IPS DF 4.7 (cell line): ENCODE data around the gene MOCS1.
A peak's percentile ranks its signal among the peaks of the same experiment; 100 is the strongest.
"Not testable (repeated sequence)": the region's sequence is repeated elsewhere in the genome, so short reads cannot be mapped to it uniquely, and the experiment has no call there.

Experiments used
- DNase-seq: peaks from one replicate; pipeline ENCODE4 v3.0.0-alpha.2; 2013; ENCODE audit warnings: low spot score; ENCODE audit errors: extremely low read depth

The MOCS1 gene

GRCh38 chr6:39934131-39934757 is at the start of gene MOCS1:
Gene MOCS1 (minus strand): TSS chr6:39934462. CDS start chr6:39934417, 45 bp downstream.
- DNase-seq: no peak

GRCh38 chr6:39984051-39984450 is 49.8 kb upstream of the MOCS1 start:
- no peak for DNase-seq

GRCh38 chr6:39983193-39983592 is 48.9 kb upstream of the MOCS1 start:
- no peak for DNase-seq

- DNase-seq: no peak
These were observed 48.5 kb upstream of the MOCS1 start for GRCh38 chr6:39982720-39983119.

GRCh38 chr6:39980839-39981580 is 46.7 kb upstream of the MOCS1 start:
- peak; percentile 38 for DNase-seq

GRCh38 chr6:39979461-39980328 is 45.4 kb upstream of the MOCS1 start:
- no peak for DNase-seq

- DNase-seq: no peak
These were observed 44.0 kb upstream of the MOCS1 start for GRCh38 chr6:39978240-39978639.

- DNase-seq: no peak
These were observed 39.4 kb upstream of the MOCS1 start for GRCh38 chr6:39973661-39974060.

- not testable (repeated sequence) for DNase-seq
These were observed 38.5 kb upstream of the MOCS1 start for GRCh38 chr6:39972717-39973116.

- not testable (repeated sequence) for DNase-seq
These were observed 36.9 kb upstream of the MOCS1 start for GRCh38 chr6:39971131-39971530.

GRCh38 chr6:39965751-39966150 is 31.5 kb upstream of the MOCS1 start:
- DNase-seq: no peak

GRCh38 chr6:39964530-39964929 is 30.3 kb upstream of the MOCS1 start:
- no peak for DNase-seq

- DNase-seq: no peak
These were observed 29.8 kb upstream of the MOCS1 start for GRCh38 chr6:39964094-39964493.

- no peak for DNase-seq
These were observed 28.6 kb upstream of the MOCS1 start for GRCh38 chr6:39962831-39963230.

GRCh38 chr6:39961178-39961577 is 26.9 kb upstream of the MOCS1 start:
- no peak for DNase-seq

- no peak for DNase-seq
These were observed 24.7 kb upstream of the MOCS1 start for GRCh38 chr6:39958947-39959346.

- DNase-seq: no peak
These were observed 22.7 kb upstream of the MOCS1 start for GRCh38 chr6:39956936-39957335.

GRCh38 chr6:39953076-39953618 is 18.9 kb upstream of the MOCS1 start:
- no peak for DNase-seq

- no peak for DNase-seq
These were observed 17.9 kb upstream of the MOCS1 start for GRCh38 chr6:39952167-39952566.

- DNase-seq: no peak
These were observed 17.5 kb upstream of the MOCS1 start for GRCh38 chr6:39951716-39952115.

GRCh38 chr6:39951191-39951590 is 16.9 kb upstream of the MOCS1 start:
- no peak for DNase-seq
